Left hindlimb (tissue), 1 donor: ENCODE measurements around the gene INHBA.

Experiments
- DNase-seq: peaks from one replicate; pipeline ENCODE4 v3.0.0-alpha.2; 2018

Gene INHBA

GRCh38 chr7:41702635-41703371 lies at the start of gene INHBA:
TSS of gene INHBA (minus strand) at chr7:41703090. CDS start at chr7:41700374, 2,716 bp downstream.
- DNase-seq = peak; percentile 60

GRCh38 chr7:41752615-41753014 lies 49.7 kb upstream of the INHBA start:
- DNase-seq = no peak

GRCh38 chr7:41750661-41751540 lies 48.0 kb upstream of the INHBA start:
- DNase-seq = no peak

GRCh38 chr7:41747961-41748360 lies 45.1 kb upstream of the INHBA start:
- no peak for DNase-seq

- DNase-seq = no peak
These were observed 42.6 kb upstream of the INHBA start for GRCh38 chr7:41745451-41745850.

- DNase-seq = no peak
These were observed 41.3 kb upstream of the INHBA start for GRCh38 chr7:41744161-41744560.

- no peak for DNase-seq
These were observed 39.6 kb upstream of the INHBA start for GRCh38 chr7:41742401-41743020.

- DNase-seq = no peak
These were observed 35.9 kb upstream of the INHBA start for GRCh38 chr7:41738806-41739205.

GRCh38 chr7:41738336-41738735 lies 35.4 kb upstream of the INHBA start:
- DNase-seq = no peak

GRCh38 chr7:41735206-41735605 lies 32.3 kb upstream of the INHBA start:
- DNase-seq = no peak

GRCh38 chr7:41732843-41733306 lies 30.0 kb upstream of the INHBA start:
- DNase-seq = no peak

GRCh38 chr7:41732436-41732785 lies 29.5 kb upstream of the INHBA start:
- no peak for DNase-seq

GRCh38 chr7:41731493-41732435 lies 28.9 kb upstream of the INHBA start:
- DNase-seq = no peak

- DNase-seq = no peak
These were observed 27.8 kb upstream of the INHBA start for GRCh38 chr7:41730668-41731067.

- DNase-seq = no peak
These were observed 27.3 kb upstream of the INHBA start for GRCh38 chr7:41730161-41730560.

- no peak for DNase-seq
These were observed 26.2 kb upstream of the INHBA start for GRCh38 chr7:41729059-41729458.

- no peak for DNase-seq
These were observed 22.1 kb upstream of the INHBA start for GRCh38 chr7:41725013-41725412.

GRCh38 chr7:41720886-41721285 lies 18.0 kb upstream of the INHBA start:
- DNase-seq = no peak

- DNase-seq = no peak
These were observed 17.2 kb upstream of the INHBA start for GRCh38 chr7:41720046-41720445.

GRCh38 chr7:41716691-41717090 lies 13.8 kb upstream of the INHBA start:
- no peak for DNase-seq

- DNase-seq = no peak
These were observed 12.1 kb upstream of the INHBA start for GRCh38 chr7:41715000-41715399.

- DNase-seq = no peak
These were observed 8.6 kb upstream of the INHBA start for GRCh38 chr7:41711283-41712064.
